Nephron (organoid): ENCODE measurements around the gene C3.
"Not testable (repeated sequence)": the region's sequence is repeated elsewhere in the genome, so short reads cannot be mapped to it uniquely, and the experiment has no call there.

ENCODE experiments used
- H3K27ac Mint-ChIP-seq, 3 experiments: 2 replicates each; pipeline ENCODE4 v1.8.0; 2020; ENCODE audit warnings: mixed read lengths in 3 of 3, mild to moderate bottlenecking in 2 of 3, moderate library complexity in 1 of 3
- H3K27me3 Mint-ChIP-seq: 2 replicates; pipeline ENCODE4 v1.8.0; 2021; ENCODE audit warnings: low read depth, mild to moderate bottlenecking, moderate library complexity, mixed read lengths
- H3K36me3 Mint-ChIP-seq: 2 replicates; pipeline ENCODE4 v1.8.0; 2020; ENCODE audit warnings: low read depth, mixed read lengths
- H3K4me1 Mint-ChIP-seq: 2 replicates; pipeline ENCODE4 v1.8.0; 2020; ENCODE audit warnings: mixed read lengths
- H3K4me3 Mint-ChIP-seq, 3 experiments: 2 replicates each; pipeline ENCODE4 v1.8.0; 2020; ENCODE audit warnings: mild to moderate bottlenecking in 3 of 3, mixed read lengths in 3 of 3, moderate library complexity in 2 of 3
- H3K9me3 Mint-ChIP-seq: 2 replicates; pipeline ENCODE4 v1.8.0; 2020; ENCODE audit warnings: mixed read lengths
- CTCF ChIP-seq, 3 experiments: fragments of 200-600 bp; sonication (generic); IDR thresholded peaks; one replicate each; pipeline ENCODE4 v1.5.0; 2021; ENCODE audit warnings: antibody characterized with exemption in 3 of 3; ENCODE audit not compliant: unreplicated experiment in 3 of 3

C3 gene

DNA sequence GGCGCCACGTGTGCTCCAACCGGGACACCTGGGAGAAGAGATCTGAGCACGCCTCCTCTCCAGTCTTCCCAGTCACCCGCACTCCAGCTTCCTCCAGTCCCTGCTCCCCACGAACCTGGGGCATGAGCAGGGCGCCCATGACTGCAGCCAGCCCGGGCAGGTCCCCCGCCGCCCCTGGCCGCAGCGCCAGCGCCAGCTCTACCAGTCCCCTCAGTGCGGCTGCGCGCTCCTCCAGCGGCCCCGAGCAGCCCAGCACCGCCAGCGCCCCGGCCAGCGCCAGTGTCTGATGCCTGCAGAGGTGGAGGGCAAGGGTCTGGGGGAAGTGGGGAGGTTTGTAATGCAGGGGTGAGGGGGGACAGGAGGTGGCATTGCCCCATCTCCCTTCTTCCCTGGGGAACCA lies 33.7 kb upstream of the C3 start:
- peaks cover 22% of the 10 kb centered on the region for H3K36me3 Mint-ChIP-seq
- H3K4me1 Mint-ChIP-seq: no peaks in the 10 kb centered on the region
- no peak overlapping the region for H3K27ac Mint-ChIP-seq
- peaks cover 10% of the 10 kb centered on the region for H3K27me3 Mint-ChIP-seq
- no peaks in the 10 kb centered on the region for H3K9me3 Mint-ChIP-seq
- TF ChIP-seq CTCF (IDR thresholded peaks at IDR 0.05; ENCODE audit: unreplicated experiment in 3 of 3): no peak
- no peak overlapping the region for H3K4me3 Mint-ChIP-seq

DNA sequence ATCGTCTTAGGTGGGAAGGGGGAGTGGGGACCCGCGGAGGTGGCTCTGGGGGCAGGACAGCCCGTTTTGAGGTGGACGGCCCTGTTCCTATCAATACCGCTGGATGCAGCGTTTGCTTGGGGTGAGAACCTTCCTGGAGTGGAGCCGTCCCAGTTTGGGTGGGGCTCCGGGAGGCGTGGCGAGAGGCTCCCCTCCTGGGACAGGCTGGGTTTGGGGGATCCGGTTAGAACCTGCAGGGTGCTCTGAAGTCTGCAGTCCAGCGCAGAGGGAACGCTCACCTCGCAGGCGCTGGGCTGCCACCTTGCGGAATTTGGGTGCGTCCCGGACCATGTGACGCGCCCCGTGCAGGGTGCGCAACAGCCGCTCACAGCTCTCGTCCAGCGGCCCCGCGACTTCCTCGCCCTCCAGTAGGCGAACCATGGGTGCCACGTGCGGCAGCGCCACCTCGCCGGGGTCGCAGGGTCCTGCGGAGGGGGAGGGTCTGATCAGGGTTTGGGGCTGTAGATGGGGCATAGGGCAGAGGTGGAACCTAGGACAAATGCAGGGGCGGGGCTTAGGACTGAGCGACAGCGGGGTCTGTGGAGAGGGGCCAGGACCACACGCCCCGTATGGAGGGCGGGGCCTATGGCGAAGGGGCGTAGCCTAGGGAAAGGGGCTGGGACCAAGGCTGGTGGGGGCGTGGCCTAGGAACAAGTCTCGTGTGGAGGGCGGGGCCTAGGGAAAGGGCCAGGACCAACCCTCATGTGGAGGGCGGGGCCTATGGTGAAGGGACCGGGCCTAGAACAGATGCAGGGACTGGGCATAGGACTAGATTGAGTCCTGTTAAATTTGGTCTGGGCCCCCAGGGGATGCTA lies 33.0 kb upstream of the C3 start:
- peak in 2 of 3 experiments; percentile 35 to 46 for TF ChIP-seq CTCF (IDR thresholded peaks at IDR 0.05; ENCODE audit: unreplicated experiment in 3 of 3)
- Mint-ChIP-seq H3K36me3 (peaks cover 28% of the 10 kb centered on the region), H3K4me1 (no peaks in the 10 kb centered on the region), H3K4me3 (peak overlapping the region; percentile 74 to 83 (median 80)), H3K9me3 (no peaks in the 10 kb centered on the region), H3K27ac (peak overlapping the region; percentile 42 to 97 (median 79)), H3K27me3 (peaks cover 10% of the 10 kb centered on the region)

DNA sequence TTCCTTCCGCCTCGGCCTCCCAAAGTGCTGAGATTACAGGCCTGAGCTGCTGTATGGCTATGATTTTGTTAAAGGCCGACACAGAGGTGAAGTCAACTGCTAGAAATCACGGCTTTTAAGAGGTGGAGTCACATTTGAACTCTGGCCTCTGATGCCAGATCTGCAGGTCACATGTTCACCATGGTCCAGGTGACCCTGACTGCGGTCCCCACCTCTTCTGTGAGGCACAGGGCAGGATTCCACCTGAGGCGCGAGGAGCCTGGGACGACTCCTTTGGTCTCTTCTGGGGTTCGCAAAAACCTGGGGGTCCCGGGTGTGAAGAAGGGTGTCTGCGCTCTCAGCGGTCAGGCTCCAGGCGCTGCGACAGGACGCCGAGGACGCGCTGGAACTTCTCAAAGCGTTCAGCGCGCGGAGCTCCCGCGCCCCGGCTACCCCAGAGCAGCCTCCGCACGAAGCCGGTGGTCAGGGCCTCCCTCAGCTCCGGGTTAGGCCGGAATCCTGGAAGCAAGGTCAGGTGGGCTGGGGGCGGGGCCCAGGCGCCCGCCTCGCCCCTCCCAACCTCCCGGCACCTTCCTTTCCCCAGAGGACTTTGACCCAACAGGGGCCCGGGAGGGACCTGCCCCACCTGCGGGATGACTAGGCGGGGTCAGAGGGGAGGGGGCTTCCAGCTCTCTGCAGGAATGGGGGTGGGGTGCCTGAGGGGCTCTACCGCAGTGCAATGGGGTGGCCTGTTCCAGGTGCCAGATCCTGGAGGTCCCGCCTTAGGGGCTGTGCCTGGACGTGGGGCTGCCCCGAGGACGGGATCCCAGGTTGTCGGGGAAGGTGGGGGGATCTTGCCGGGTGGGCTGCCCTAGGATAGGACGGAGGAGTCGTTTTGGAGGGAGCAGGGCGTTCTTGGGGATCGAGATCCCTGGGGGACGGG lies 32.1 kb upstream of the C3 start:
- Mint-ChIP-seq H3K27ac (peak overlapping the region; percentile 42 to 97 (median 79)), H3K36me3 (peaks cover 37% of the 10 kb centered on the region), H3K27me3 (peaks cover 10% of the 10 kb centered on the region), H3K4me3 (peak overlapping the region; percentile 74 to 83 (median 80)), H3K4me1 (no peaks in the 10 kb centered on the region), H3K9me3 (no peaks in the 10 kb centered on the region)
- TF ChIP-seq CTCF (IDR thresholded peaks at IDR 0.05; ENCODE audit: unreplicated experiment in 3 of 3): no peak

DNA sequence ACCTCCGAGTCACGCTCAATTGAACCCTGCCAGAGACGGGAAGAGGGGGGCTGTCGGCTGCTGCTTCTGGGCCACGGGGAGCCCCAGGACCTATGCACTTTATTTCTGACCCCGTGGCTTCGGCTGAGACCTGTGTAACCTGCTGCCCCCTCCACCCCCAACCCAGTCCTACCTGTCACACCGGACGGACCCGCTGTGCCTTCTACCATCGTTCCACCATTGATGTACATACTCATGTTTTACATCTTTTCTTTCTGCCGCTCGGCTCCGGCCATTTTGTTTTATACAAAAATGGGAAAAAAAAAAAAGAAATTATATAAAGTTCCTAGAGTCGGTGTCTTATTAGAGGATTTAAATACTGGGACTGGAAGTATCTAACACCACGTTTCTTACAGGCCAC lies 30.7 kb upstream of the C3 start:
- TF ChIP-seq CTCF (IDR thresholded peaks at IDR 0.05; ENCODE audit: unreplicated experiment in 3 of 3): no peak
- Mint-ChIP-seq H3K36me3 (peaks cover 49% of the 10 kb centered on the region), H3K27me3 (peaks cover 10% of the 10 kb centered on the region), H3K27ac (peak overlapping the region in 1 of 3 experiments; percentile 85), H3K4me3 (peak overlapping the region in 1 of 3 experiments; percentile 29), H3K4me1 (no peaks in the 10 kb centered on the region), H3K9me3 (no peaks in the 10 kb centered on the region)

DNA sequence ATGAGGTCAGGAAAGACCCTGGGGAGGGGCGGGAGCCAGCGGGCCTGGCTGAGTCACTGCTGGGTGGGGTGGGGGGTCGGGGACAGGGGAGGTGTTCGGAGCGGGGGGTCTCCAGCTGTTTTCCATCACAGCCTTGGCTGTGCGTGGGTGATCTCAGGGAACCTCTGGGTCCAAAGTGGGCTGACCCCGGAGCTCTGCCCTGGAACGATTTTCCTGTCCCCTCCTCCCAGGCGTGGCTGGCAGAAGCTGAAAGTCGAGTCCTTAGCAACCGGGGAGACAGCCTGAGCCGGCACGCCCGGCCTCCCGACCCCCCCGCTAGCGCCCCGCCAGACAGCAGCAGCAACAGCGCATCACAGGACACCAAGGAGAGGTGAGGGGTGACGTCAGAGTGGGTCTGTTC lies 29.6 kb upstream of the C3 start:
- peaks cover 8% of the 10 kb centered on the region for H3K27me3 Mint-ChIP-seq

DNA sequence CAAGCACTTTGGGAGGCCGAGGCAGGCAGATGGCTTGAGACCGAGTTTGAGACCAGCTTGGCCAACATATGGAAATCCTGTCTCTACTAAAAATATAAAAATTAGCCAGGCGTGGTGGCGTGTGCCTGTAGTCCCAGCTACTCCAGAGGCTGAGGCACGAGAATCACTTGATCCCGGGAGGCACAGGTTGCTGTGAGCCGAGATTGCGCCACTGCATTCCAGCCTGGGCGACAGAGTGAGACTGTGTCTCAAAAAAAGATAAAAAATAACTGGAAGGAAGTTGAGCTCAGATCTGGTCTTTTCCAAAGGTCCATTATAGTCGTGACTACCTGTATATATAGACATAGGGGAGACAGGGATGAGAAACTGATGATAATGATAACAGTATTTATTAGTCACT lies 28.1 kb upstream of the C3 start:
- not testable (repeated sequence) for H3K4me3 Mint-ChIP-seq, H3K27me3 Mint-ChIP-seq, H3K9me3 Mint-ChIP-seq
- Mint-ChIP-seq H3K36me3 (peaks cover 68% of the 10 kb centered on the region), H3K4me1 (peaks cover 23% of the 10 kb centered on the region), H3K27ac (peak overlapping the region in 1 of 3 experiments; percentile 46)

More for the DNA sequence above, 29.6 kb upstream of the C3 start:
- H3K4me3 Mint-ChIP-seq: no peak overlapping the region
- peaks cover 7% of the 10 kb centered on the region for H3K4me1 Mint-ChIP-seq
- peak overlapping the region in 2 of 3 experiments; percentile 11 to 27 for H3K27ac Mint-ChIP-seq
- H3K36me3 Mint-ChIP-seq: peaks cover 58% of the 10 kb centered on the region
- H3K9me3 Mint-ChIP-seq: no peaks in the 10 kb centered on the region
- TF ChIP-seq CTCF (IDR thresholded peaks at IDR 0.05; ENCODE audit: unreplicated experiment in 3 of 3): no peak
